Endothelial cell of umbilical vein (primary cell): ENCODE results near the gene ZDHHC18. TPM values are rescaled to one million over a fixed set of nuclear protein-coding genes. Genes with fewer than 3 reads are reported as not detected.

Experiments
- BruUV-seq: library from RNA; stranded (reverse); fragments of 400-500 nt; replicated peaks from 2 replicates; lab custom pipeline; 2021; lab: Mats Ljungman, UMichigan
- CTCF ChIA-PET: fragments of 300-600, 350-600 bp; sonication (Branson Sonifier 250); formaldehyde crosslinking; loops from one replicate; lab custom pipeline; 2021; ENCODE audit warnings: antibody characterized with exemption, inconsistent platforms; lab: Charles Lee
- POLR2A ChIA-PET: fragments of 300-600, 350-600 bp; sonication (Branson Sonifier 250); formaldehyde crosslinking; loops from one replicate; lab custom pipeline; 2021; ENCODE audit warnings: antibody characterized with exemption, inconsistent platforms; lab: Charles Lee
- DNase-seq: peaks from one replicate; pipeline ENCODE4 v3.0.0-alpha.2; 2011; ENCODE audit warnings: low read depth, low spot score
- FAIRE-seq: peaks from 2 replicates; lab custom pipeline; 2011; peaks lifted over from hg19 to GRCh38; lab: Jason Lieb, UNC
- H2AFZ ChIP-seq: 2 replicates; pipeline ENCODE4 v1.6.0; 2012; ENCODE audit warnings: low read depth, low read length, control low read depth, inconsistent platforms
- H3K27ac ChIP-seq: 2 replicates; pipeline ENCODE4 v1.5.1; 2011; ENCODE audit warnings: low read depth, mild to moderate bottlenecking, control low read depth, low read length, moderate library complexity; ENCODE audit not compliant: insufficient read depth
- H3K27me3 ChIP-seq, 2 experiments: 2 replicates each; pipeline versions ENCODE4 v1.6.0 to v1.6.1; 2011; ENCODE audit warnings: low read length in 2 of 2, mixed read lengths in 1 of 2; ENCODE audit not compliant: control insufficient read depth in 2 of 2, insufficient read depth in 2 of 2
- H3K36me3 ChIP-seq, 2 experiments: 2 replicates in 1 of 2; 3 replicates in 1 of 2; pipeline ENCODE4 v1.5.1; 2011; ENCODE audit warnings: low read length in 2 of 2, mild to moderate bottlenecking in 1 of 2, moderate library complexity in 1 of 2; ENCODE audit not compliant: control insufficient read depth in 2 of 2, insufficient read depth in 2 of 2; ENCODE audit errors: extremely low read depth in 1 of 2
- H3K4me1 ChIP-seq: 3 replicates; pipeline ENCODE4 v1.5.1; 2011; ENCODE audit warnings: mild to moderate bottlenecking, low read length; ENCODE audit not compliant: control insufficient read depth, insufficient read depth; ENCODE audit errors: extremely low read depth
- H3K4me2 ChIP-seq: 2 replicates; pipeline ENCODE4 v1.6.1; 2011; ENCODE audit warnings: low read length, control low read depth, mixed read lengths; ENCODE audit not compliant: insufficient read depth
- H3K4me3 ChIP-seq, 3 experiments: fragments of 200-600 bp in 1 of 3; sonication (generic), shearing (Covaris generic) in 1 of 3; replicated peaks in 1 of 3; 2 replicates each; pipeline ENCODE4 v1.5.1; 2011 to 2016; ENCODE audit warnings: control low read depth in 3 of 3, low read length in 3 of 3, mild to moderate bottlenecking in 2 of 3, inconsistent platforms in 1 of 3, low read depth in 1 of 3, moderate library complexity in 1 of 3; ENCODE audit not compliant: insufficient read depth in 1 of 3
- H3K79me2 ChIP-seq: 2 replicates; pipeline ENCODE4 v1.6.0; 2012; ENCODE audit warnings: low read length, inconsistent platforms; ENCODE audit not compliant: control insufficient read depth, insufficient read depth
- H3K9ac ChIP-seq: replicated peaks from 2 replicates; pipeline ENCODE3; 2011; ENCODE audit warnings: low read length, control low read depth; ENCODE audit not compliant: insufficient read depth; ENCODE audit errors: extremely low read depth
- H3K9me1 ChIP-seq: replicated peaks from 3 replicates; pipeline ENCODE4 v1.6.0; 2011; ENCODE audit warnings: mild to moderate bottlenecking, low read length; ENCODE audit not compliant: control insufficient read depth, insufficient read depth; ENCODE audit errors: extremely low read depth
- H3K9me3 ChIP-seq: replicated peaks from 2 replicates; pipeline ENCODE4 v1.5.1; 2012; ENCODE audit warnings: low read length, inconsistent platforms; ENCODE audit not compliant: control insufficient read depth, insufficient read depth
- H4K20me1 ChIP-seq: replicated peaks from 2 replicates; pipeline ENCODE3; 2011; ENCODE audit warnings: mild to moderate bottlenecking, low read length; ENCODE audit not compliant: control insufficient read depth, insufficient read depth; ENCODE audit errors: extremely low read depth
- CTCF ChIP-seq, 2 donors: IDR thresholded peaks; 1 replicate in 1 of 2; 2 replicates in 1 of 2; pipeline ENCODE4 v1.5.1; 2011; ENCODE audit warnings: low read length in 2 of 2, mild to moderate bottlenecking in 2 of 2, moderate library complexity in 2 of 2, control low read depth in 1 of 2, inconsistent platforms in 1 of 2, low read depth in 1 of 2; ENCODE audit not compliant: insufficient read depth in 1 of 2; ENCODE audit errors: extremely low read depth in 1 of 2
- EZH2 ChIP-seq: IDR thresholded peaks from 2 replicates; pipeline ENCODE4 v1.6.1; 2012; ENCODE audit warnings: borderline replicate concordance, low read depth, mild to moderate bottlenecking, moderate library complexity, low read length, inconsistent platforms; ENCODE audit not compliant: severe bottlenecking
- FOS ChIP-seq: IDR thresholded peaks from 2 replicates; pipeline ENCODE4 v1.6.1; 2011; ENCODE audit warnings: mild to moderate bottlenecking, low read length, moderate library complexity, borderline replicate concordance; ENCODE audit not compliant: insufficient read depth
- GATA2 ChIP-seq: IDR thresholded peaks from 2 replicates; pipeline ENCODE4 v1.7.0; 2011; ENCODE audit warnings: low read depth, mild to moderate bottlenecking, moderate library complexity, mixed read lengths, low read length; ENCODE audit not compliant: insufficient read length, insufficient read depth
- JUN ChIP-seq: IDR thresholded peaks from 2 replicates; pipeline ENCODE4 v1.6.1; 2011; ENCODE audit warnings: borderline replicate concordance, low read depth; ENCODE audit not compliant: insufficient read length, insufficient read depth
- MAX ChIP-seq: IDR thresholded peaks from 2 replicates; pipeline ENCODE4 v1.6.1; 2011; ENCODE audit not compliant: insufficient read depth, insufficient read length
- MYC ChIP-seq: IDR thresholded peaks from one replicate; pipeline ENCODE4 v1.6.1; 2011; ENCODE audit warnings: mild to moderate bottlenecking, low read depth, low read length
- POLR2A ChIP-seq: IDR thresholded peaks from 2 replicates; pipeline ENCODE4 v1.6.1; 2012; ENCODE audit warnings: low read depth, mild to moderate bottlenecking, control low read depth, low read length
- POLR2AphosphoS5 ChIP-seq: IDR thresholded peaks from 2 replicates; pipeline ENCODE4 v1.6.1; 2012; ENCODE audit warnings: low read depth, mild to moderate bottlenecking, control low read depth, low read length, moderate library complexity; ENCODE audit not compliant: insufficient read depth
- dilution Hi-C: fragments of 300-500 bp; cut with MboI; formaldehyde crosslinking; loops from one replicate; pipeline ENCODE4 v1.15.0; 2019; ENCODE audit warnings: low sequenced_read_pairs; ENCODE audit not compliant: extremely low pct_ligation_motif_present
- intact Hi-C: fragments of 100-400 bp; cut with micrococcal nuclease; formaldehyde crosslinking; loops from one replicate; pipeline ENCODE4 v1.10.0; 2022
- polyA plus RNA-seq, 4 experiments: library from polyadenylated mRNA; depleted of rRNA in 3 of 4; stranded (reverse) in 3 of 4; unstranded in 1 of 4; fragments of >200 nt; gene quantifications; 2 replicates each; pipeline versions ENCODE4 v1.2.1 to v1.2.3, GENCODE V29; 2011 to 2012; ENCODE audit warnings: missing spikeins in 1 of 4
- total RNA-seq: library from RNA; stranded (reverse); gene quantifications from 2 replicates; pipeline ENCODE4 v1.2.3, GENCODE V29; 2021

ZDHHC18 gene
- total and polyA plus RNA-seq, 2 donors (not counting 3 experiments of a cell fraction or from before 2014, with no cell fraction given): 25.2 to 48.2 TPM

- intact Hi-C loops (no loop called here), dilution Hi-C loops (no loop called here)
- H3K36me3 ChIP-seq: peaks cover 13 to 27% of the 10 kb centered on the region in 2 experiments
- ChIA-PET POLR2A (no interaction called here), CTCF (interaction anchor here (1.4 kb wide), 1 partner anchor 65 kb away, joined by 3 read pairs; no protein-coding TSS in a partner anchor)
- no peak overlapping the region for H3K4me2 ChIP-seq
- no peak for FAIRE-seq
- TF ChIP-seq MYC: no peak
- no peak for TF ChIP-seq EZH2
- TF ChIP-seq MAX: no peak
- no peak for TF ChIP-seq GATA2
- no peak for TF ChIP-seq JUN
- no peak for TF ChIP-seq FOS
- no peak for TF ChIP-seq POLR2A
- TF ChIP-seq CTCF (IDR thresholded peaks at IDR 0.05; ENCODE audit: extremely low read depth in 1 of 2, insufficient read depth in 1 of 2, low read depth in 1 of 2, low read length in 2 of 2): no peak
- TF ChIP-seq POLR2AphosphoS5: no peak
- no peak overlapping the region for H3K9ac ChIP-seq
- no peaks in the 10 kb centered on the region for H3K27me3 ChIP-seq
- no peak overlapping the region for H3K4me3 ChIP-seq
- H3K79me2 ChIP-seq: peaks cover 4% of the 10 kb centered on the region
- no peak overlapping the region for H2AFZ ChIP-seq
- H3K4me1 ChIP-seq: peaks cover 37% of the 10 kb centered on the region
- DNase-seq: no peak
- BruUV-seq: no TSS peak
- H3K9me1 ChIP-seq: no peaks in the 10 kb centered on the region
- H3K27ac ChIP-seq: no peak overlapping the region
- H4K20me1 ChIP-seq: no peaks in the 10 kb centered on the region
- no peaks in the 10 kb centered on the region for H3K9me3 ChIP-seq
Observed at GRCh38 chr1:26782521-26783212, 43.8 kb upstream of the ZDHHC18 start.
